ENCODE results near the gene BLTP3A.

DNA sequence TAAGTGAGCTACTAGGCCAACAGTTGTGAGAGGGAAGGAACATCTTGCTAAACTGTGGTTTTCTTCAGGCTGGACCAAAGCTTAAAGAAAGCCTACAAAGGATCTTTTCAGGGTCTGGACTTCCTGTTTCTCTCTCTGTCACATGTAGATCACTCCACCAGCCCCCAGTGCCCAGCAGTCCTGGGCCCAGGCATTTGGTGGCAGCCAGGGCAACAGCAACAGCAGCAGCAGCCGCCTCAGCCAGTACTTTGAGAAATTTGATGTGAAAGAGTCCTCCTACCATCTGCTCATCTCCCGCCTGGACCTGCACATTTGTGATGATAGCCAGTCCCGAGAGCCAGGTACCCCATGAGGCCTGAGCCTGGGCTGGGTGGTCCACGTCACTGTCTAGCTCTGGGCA, 44.1 kb downstream of the BLTP3A start:
- TF ChIP-seq EZH2phosphoT487 (IDR thresholded peaks at IDR 0.05; ENCODE audit: insufficient read depth, low read depth) (no peak), EZH2 (IDR thresholded peaks at IDR 0.05; ENCODE audit: insufficient read depth, poor library complexity, severe bottlenecking) (no peak)

Measured in GM23248 (cell line).